ENCODE measurements around the gene GPR15LG.

GRCh38 chr10:84194424-84195043 is 20.9 kb downstream of the GPR15LG start, which contains the start of gene CDHR1:
- TF ChIP-seq REST (tag by site-specific recombination; IDR thresholded peaks at IDR 0.05) (no peak), ZNF133 (tag by site-specific recombination; IDR thresholded peaks at IDR 0.05) (no peak), ELK4 (IDR thresholded peaks at IDR 0.05; ENCODE audit: borderline replicate concordance, low read depth, low read length) (no peak), PBX3 (CRISPR knock-in tag; IDR thresholded peaks at IDR 0.05) (no peak), ZNF660 (tag by site-specific recombination; IDR thresholded peaks at IDR 0.05) (no peak), INSM2 (tag by site-specific recombination; IDR thresholded peaks at IDR 0.05) (no peak), ZBTB1 (tag by site-specific recombination; IDR thresholded peaks at IDR 0.05) (no peak), YY1 (tag by site-specific recombination; IDR thresholded peaks at IDR 0.05) (no peak), ZNF747 (tag by site-specific recombination; IDR thresholded peaks at IDR 0.05) (no peak)
- TF ChIP-seq, protein P1, sequence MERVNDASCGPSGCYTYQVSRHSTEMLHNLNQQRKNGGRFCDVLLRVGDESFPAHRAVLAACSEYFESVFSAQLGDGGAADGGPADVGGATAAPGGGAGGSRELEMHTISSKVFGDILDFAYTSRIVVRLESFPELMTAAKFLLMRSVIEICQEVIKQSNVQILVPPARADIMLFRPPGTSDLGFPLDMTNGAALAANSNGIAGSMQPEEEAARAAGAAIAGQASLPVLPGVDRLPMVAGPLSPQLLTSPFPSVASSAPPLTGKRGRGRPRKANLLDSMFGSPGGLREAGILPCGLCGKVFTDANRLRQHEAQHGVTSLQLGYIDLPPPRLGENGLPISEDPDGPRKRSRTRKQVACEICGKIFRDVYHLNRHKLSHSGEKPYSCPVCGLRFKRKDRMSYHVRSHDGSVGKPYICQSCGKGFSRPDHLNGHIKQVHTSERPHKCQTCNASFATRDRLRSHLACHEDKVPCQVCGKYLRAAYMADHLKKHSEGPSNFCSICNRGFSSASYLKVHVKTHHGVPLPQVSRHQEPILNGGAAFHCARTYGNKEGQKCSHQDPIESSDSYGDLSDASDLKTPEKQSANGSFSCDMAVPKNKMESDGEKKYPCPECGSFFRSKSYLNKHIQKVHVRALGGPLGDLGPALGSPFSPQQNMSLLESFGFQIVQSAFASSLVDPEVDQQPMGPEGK (tag by site-specific recombination; IDR thresholded peaks at IDR 0.05): peak; percentile 61
- TF ChIP-seq, protein P2, sequence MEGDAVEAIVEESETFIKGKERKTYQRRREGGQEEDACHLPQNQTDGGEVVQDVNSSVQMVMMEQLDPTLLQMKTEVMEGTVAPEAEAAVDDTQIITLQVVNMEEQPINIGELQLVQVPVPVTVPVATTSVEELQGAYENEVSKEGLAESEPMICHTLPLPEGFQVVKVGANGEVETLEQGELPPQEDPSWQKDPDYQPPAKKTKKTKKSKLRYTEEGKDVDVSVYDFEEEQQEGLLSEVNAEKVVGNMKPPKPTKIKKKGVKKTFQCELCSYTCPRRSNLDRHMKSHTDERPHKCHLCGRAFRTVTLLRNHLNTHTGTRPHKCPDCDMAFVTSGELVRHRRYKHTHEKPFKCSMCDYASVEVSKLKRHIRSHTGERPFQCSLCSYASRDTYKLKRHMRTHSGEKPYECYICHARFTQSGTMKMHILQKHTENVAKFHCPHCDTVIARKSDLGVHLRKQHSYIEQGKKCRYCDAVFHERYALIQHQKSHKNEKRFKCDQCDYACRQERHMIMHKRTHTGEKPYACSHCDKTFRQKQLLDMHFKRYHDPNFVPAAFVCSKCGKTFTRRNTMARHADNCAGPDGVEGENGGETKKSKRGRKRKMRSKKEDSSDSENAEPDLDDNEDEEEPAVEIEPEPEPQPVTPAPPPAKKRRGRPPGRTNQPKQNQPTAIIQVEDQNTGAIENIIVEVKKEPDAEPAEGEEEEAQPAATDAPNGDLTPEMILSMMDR (tag by site-specific recombination; IDR thresholded peaks at IDR 0.05): no peak

Measured in HEK293 (cell line).